Pancreas (tissue), 10 donors: ENCODE measurements around the gene PITX1. TPM values are rescaled to one million over a fixed set of nuclear protein-coding genes. Genes with fewer than 3 reads are reported as not detected.

Experiments used
- ATAC-seq, 4 donors: fragments of 200-7000 bp; cut with Tn5 transposase; one replicate each; pipeline versions ENCODE4 v1.8.0 to v1.9.1; 2020; ENCODE audit warnings: mild to moderate bottlenecking in 4 of 4, moderate library complexity in 4 of 4
- DNase-seq, 6 donors: peaks; one replicate each; pipeline ENCODE4 v3.0.0-alpha.2; 2020
- FAIRE-seq: peaks from 2 replicates; lab custom pipeline; 2012; peaks lifted over from hg19 to GRCh38; lab: Jason Lieb, UNC
- H3K27ac ChIP-seq, 4 donors: fragments of 200-600 bp; sonication (generic); 1 replicate in 3 of 4; 2 replicates in 1 of 4; pipeline versions ENCODE4 v1.5.0 to v1.8.0; 2020
- H3K27me3 ChIP-seq, 4 donors: fragments of 200-600 bp; one replicate each; pipeline ENCODE4 v1.8.0; 2021
- H3K36me3 ChIP-seq, 3 donors: fragments of 200-600 bp; sonication (generic) in 1 of 3; one replicate each; pipeline versions ENCODE4 v1.5.0 to v1.8.0; 2020 to 2021
- H3K4me1 ChIP-seq, 3 donors: fragments of 200-600 bp; one replicate each; pipeline ENCODE4 v1.8.0; 2021
- H3K4me3 ChIP-seq, 4 donors: fragments of 200-600 bp; sonication (generic) in 2 of 4; one replicate each; pipeline versions ENCODE4 v1.5.0 to v1.8.0; 2020 to 2021
- H3K9me3 ChIP-seq, 4 donors: fragments of 200-600 bp; one replicate each; pipeline ENCODE4 v1.8.0; 2021
- WGBS, 2 donors: extraction: QIAGEN DNeasy Blood & Tissue Kit; methylation state at CpG; one replicate each; pipeline ENCODE4 v1.1.7; 2013; 5-methylcytosine and 5-hydroxymethylcytosine counted together
- intact Hi-C, 3 donors: fragments of 100-400 bp; cut with DNase I; formaldehyde crosslinking; loops; one replicate each; pipeline versions ENCODE4 v1.11.1 to v1.14.2; 2022
- polyA plus RNA-seq, 2 donors: library from polyadenylated mRNA; stranded (reverse); fragments of 200-250 nt; gene quantifications; one replicate each; pipeline ENCODE4 v1.2.3, GENCODE V29; 2013
- total RNA-seq, 6 donors: library from RNA; stranded (reverse); fragmentation: NEBNext Ultra II Directional in 4 of 6; extraction: Animal tissue kit (Norgen Biotek cat#: 25700) in 4 of 6; gene quantifications; one replicate each; pipeline versions ENCODE4 v1.2.1 to v1.2.4, GENCODE V29; 2021 to 2023
- TF ChIP-seq, protein P1 (sequence below), 4 donors: fragments of 200-600 bp; sonication (generic) in 3 of 4; IDR thresholded peaks; one replicate each; pipeline versions ENCODE4 v1.5.0 to v1.8.0; 2021; ENCODE audit warnings: antibody characterized with exemption in 4 of 4
- donor health status: healthy with polysubstance abuse.
- donor health status: DM: no; HTN: no; CAD: no; lungs with moderate emphysema.
- donor health status: DM: no; HTN: no; CAD: no.
- donor health status: control.
- donor health status: control.
- donor health status: Bipolar disorder and iron deficiency.
- donor health status: DM: yes; HTN: yes; CAD: no.
- donor health status: DM: no; HTN: no; CAD: no.
- donor health status: DM: no; HTN: no; CAD: no.
- donor health status: DM: yes; HTN: yes; CAD: no.

PITX1 gene
- total and polyA plus RNA-seq, 8 donors, result 0.12 to 0.28 (median 0.17) TPM; not detected in 4

DNA sequence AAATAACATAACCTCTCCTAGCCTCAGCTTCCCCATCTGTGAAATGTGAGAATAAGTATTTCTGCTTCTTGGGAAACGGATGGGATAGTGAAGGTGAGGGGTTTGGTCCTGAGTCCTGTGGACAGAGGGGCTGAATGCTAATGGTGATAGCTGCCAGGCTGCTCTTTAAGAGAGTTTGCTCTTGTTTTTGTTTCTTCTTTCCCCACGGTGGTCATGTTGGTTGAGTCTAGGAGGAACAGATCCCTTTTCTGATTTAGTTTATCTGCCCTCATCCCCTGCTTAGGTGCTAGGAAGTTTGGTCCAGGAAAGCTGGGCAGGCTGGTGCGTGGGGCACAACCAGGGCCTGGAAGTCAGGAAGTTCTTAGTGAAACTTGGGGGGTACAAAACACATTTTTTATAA lies 7.7 kb upstream of the PITX1 start:
- Histone ChIP-seq H3K4me3 (no peak overlapping the region), H3K4me1 (peaks cover 0 to 5% (median 0%) of the 10 kb centered on the region in 3 donors), H3K27me3 (peaks cover 0 to 34% (median 17%) of the 10 kb centered on the region in 4 donors), H3K36me3 (no peaks in the 10 kb centered on the region), H3K27ac (no peak overlapping the region), H3K9me3 (no peaks in the 10 kb centered on the region)
- 74 to 82% methylated on average over 3 of the region's 3 CpGs for WGBS, 2 donors
- FAIRE-seq (no peak), ATAC-seq (no peak), DNase-seq (no peak)
- TF ChIP-seq, protein P1, sequence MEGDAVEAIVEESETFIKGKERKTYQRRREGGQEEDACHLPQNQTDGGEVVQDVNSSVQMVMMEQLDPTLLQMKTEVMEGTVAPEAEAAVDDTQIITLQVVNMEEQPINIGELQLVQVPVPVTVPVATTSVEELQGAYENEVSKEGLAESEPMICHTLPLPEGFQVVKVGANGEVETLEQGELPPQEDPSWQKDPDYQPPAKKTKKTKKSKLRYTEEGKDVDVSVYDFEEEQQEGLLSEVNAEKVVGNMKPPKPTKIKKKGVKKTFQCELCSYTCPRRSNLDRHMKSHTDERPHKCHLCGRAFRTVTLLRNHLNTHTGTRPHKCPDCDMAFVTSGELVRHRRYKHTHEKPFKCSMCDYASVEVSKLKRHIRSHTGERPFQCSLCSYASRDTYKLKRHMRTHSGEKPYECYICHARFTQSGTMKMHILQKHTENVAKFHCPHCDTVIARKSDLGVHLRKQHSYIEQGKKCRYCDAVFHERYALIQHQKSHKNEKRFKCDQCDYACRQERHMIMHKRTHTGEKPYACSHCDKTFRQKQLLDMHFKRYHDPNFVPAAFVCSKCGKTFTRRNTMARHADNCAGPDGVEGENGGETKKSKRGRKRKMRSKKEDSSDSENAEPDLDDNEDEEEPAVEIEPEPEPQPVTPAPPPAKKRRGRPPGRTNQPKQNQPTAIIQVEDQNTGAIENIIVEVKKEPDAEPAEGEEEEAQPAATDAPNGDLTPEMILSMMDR (IDR thresholded peaks at IDR 0.05), result no peak
- intact Hi-C loops, result no loop called here

DNA sequence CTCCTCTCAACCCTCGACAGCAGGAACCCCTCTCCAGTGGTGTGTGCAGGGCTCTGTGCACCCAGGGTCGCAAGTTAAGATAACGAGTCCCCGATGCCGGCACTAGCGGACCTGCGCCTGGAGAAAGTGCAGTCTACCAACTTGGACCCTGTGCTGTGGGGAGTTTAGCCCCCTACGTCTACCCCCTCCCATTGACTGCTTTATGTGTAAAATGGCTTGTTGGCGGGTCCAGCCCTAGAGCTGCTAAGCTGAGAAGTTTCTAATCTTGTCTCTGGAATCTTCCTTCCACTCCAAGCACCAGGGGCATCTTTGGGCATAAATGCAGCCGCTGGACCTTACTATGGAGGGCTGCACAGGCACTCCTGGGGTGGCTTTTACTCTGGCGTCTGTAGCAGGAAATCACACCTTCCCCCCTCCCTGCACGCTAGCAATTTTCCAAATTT lies 7.1 kb upstream of the PITX1 start:
- TF ChIP-seq, protein P1 (IDR thresholded peaks at IDR 0.05), result no peak
- 53% methylated on average over 12 of the region's 12 CpGs for WGBS, 2 donors
- Histone ChIP-seq H3K27ac (no peak overlapping the region), H3K27me3 (peaks cover 0 to 39% (median 17%) of the 10 kb centered on the region in 4 donors), H3K4me3 (no peak overlapping the region), H3K36me3 (no peaks in the 10 kb centered on the region), H3K4me1 (peaks cover 0 to 5% (median 0%) of the 10 kb centered on the region in 3 donors), H3K9me3 (no peaks in the 10 kb centered on the region)
- intact Hi-C loops, result no loop called here
- FAIRE-seq (no peak), ATAC-seq (no peak), DNase-seq (no peak)

DNA sequence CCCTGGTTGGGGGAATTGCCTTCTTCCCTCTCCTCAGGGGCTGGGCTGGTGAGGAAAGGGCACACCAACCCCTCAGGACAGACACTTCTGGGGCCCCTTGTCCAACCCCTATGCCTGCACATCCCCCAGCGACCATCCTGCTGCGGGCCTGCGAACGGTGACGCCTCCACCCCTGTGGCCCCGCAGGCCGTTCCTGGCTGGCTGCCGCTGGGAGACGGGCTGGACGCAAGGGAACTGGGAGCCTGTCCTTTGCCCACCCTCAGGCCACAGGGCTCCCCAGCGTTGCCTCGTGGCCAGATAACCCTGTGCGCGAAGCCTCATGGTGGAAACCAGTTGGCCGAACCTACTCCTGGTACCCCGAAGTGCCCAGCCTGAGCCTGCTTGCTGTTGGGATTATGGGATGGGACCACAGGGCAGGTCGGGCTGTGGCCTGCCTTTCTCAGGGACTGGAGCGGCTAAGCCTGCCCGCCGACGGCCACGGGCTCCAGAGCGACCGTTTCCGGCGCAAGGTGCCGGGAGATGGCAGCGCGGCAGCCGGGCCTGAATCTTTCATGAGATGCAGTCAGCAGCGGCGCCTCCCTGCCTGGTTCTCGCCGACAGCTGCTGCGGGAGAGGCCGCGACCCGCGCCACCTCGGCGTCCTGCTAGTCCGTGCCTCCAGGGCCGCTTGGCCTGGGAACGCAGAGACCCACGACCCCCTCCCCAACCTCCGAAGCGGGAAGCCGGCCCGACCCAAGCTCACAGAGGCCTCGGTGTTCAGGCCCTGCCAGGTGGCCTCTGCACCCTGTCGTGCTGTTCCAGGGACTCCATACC lies 6.5 kb upstream of the PITX1 start:
- no peak overlapping the region for H3K4me3 ChIP-seq

DNA sequence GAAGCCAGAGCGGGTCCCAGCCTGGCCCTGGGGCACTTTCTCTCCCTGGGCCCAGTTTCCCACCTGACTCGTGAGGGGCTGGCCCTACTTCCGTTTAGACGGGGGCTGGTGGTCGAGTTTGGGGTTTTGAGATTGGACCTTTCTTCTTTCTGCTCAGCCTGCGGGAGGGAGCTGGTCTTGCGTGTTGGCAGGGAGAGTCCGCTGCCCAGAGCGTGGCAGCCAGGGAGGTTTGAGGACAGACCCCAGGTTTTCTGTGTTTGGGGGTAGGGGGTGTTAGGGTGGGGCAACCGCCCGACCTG lies 6.0 kb upstream of the PITX1 start:
- Histone ChIP-seq H3K4me3 (peak overlapping the region in 1 of 4 donors; percentile 33), H3K36me3 (no peaks in the 10 kb centered on the region), H3K4me1 (peaks cover 0 to 5% (median 0%) of the 10 kb centered on the region in 3 donors), H3K9me3 (no peaks in the 10 kb centered on the region), H3K27me3 (peaks cover 0 to 41% (median 17%) of the 10 kb centered on the region in 4 donors), H3K27ac (no peak overlapping the region)
- TF ChIP-seq, protein P1 (IDR thresholded peaks at IDR 0.05), result no peak
- intact Hi-C loops, result no loop called here
- FAIRE-seq, result no peak
- 6 to 9% methylated on average over 10 to 11 of the region's 11 CpGs for WGBS, 2 donors
- peak in 1 of 6 donors; percentile 50 for DNase-seq
- no peak for ATAC-seq

More for the DNA sequence above, 6.5 kb upstream of the PITX1 start:
- H3K27me3 ChIP-seq, result peaks cover 0 to 41% (median 17%) of the 10 kb centered on the region in 4 donors
- FAIRE-seq (no peak), ATAC-seq (peak in 3 of 4 donors; percentile 36 to 37 (median 36)), DNase-seq (peak in 1 of 6 donors; percentile 77)
- TF ChIP-seq, protein P1 (IDR thresholded peaks at IDR 0.05), result no peak
- H3K36me3 ChIP-seq, result no peaks in the 10 kb centered on the region
- H3K9me3 ChIP-seq, result no peaks in the 10 kb centered on the region
- 7 to 8% methylated on average over 36 to 51 of the region's 51 CpGs for WGBS, 2 donors
- intact Hi-C loops, result no loop called here
- H3K27ac ChIP-seq, result no peak overlapping the region
- peaks cover 0 to 5% (median 0%) of the 10 kb centered on the region in 3 donors for H3K4me1 ChIP-seq
